Mucosa of descending colon (tissue), 3 donors: ENCODE results near the gene GNA14. TPM values are rescaled to one million over a fixed set of nuclear protein-coding genes. Genes with fewer than 3 reads are reported as not detected.
A peak's percentile ranks its signal among the peaks of the same experiment; 100 is the strongest.

Experiments used
- ATAC-seq: fragments of 200-7000 bp; cut with Tn5 transposase; one replicate; pipeline ENCODE4 v1.9.1; 2020; ENCODE audit warnings: mild to moderate bottlenecking, moderate library complexity
- DNase-seq, 3 donors: peaks; one replicate each; pipeline ENCODE4 v3.0.0-alpha.2; 2020
- H3K36me3 ChIP-seq: fragments of 200-600 bp; one replicate; pipeline ENCODE4 v1.8.0; 2021; ENCODE audit warnings: low read depth, mild to moderate bottlenecking
- H3K4me1 ChIP-seq: fragments of 200-600 bp; one replicate; pipeline ENCODE4 v1.8.0; 2021; ENCODE audit warnings: low read depth, mild to moderate bottlenecking
- H3K4me3 ChIP-seq: fragments of 200-600 bp; one replicate; pipeline ENCODE4 v1.8.0; 2021; ENCODE audit warnings: mild to moderate bottlenecking
- H3K9me3 ChIP-seq: fragments of 200-600 bp; one replicate; pipeline ENCODE4 v1.8.0; 2021; ENCODE audit warnings: mild to moderate bottlenecking
- intact Hi-C, 2 donors: fragments of 100-400 bp; cut with DNase I in 1 of 2; cut with micrococcal nuclease in 1 of 2; formaldehyde crosslinking; loops; one replicate each; pipeline versions ENCODE4 v1.11.0 to v1.11.1; 2022; cut with DNase I, micrococcal nuclease
- total RNA-seq, 3 donors: library from RNA; stranded (reverse); fragmentation: NEBNext Ultra II Directional in 2 of 3; extraction: Animal tissue kit (Norgen Biotek cat#: 25700) in 2 of 3; gene quantifications; one replicate each; pipeline versions ENCODE4 v1.2.1 to v1.2.4, GENCODE V29; 2021 to 2023
- TF ChIP-seq, protein P1 (sequence below): fragments of 200-600 bp; IDR thresholded peaks from one replicate; pipeline ENCODE4 v1.8.0; 2022; ENCODE audit warnings: antibody characterized with exemption, mild to moderate bottlenecking
- donor health status: DM: no; HTN: no; CAD: no; lungs with moderate emphysema.
- donor health status: DM: no; HTN: no; CAD: no.
- donor health status: DM: no; HTN: yes; CAD: no.

GNA14 gene
- total RNA-seq, 3 donors from 2014 or later, result 7.0 to 14.6 (median 7.4) TPM

- TF ChIP-seq, protein P1, sequence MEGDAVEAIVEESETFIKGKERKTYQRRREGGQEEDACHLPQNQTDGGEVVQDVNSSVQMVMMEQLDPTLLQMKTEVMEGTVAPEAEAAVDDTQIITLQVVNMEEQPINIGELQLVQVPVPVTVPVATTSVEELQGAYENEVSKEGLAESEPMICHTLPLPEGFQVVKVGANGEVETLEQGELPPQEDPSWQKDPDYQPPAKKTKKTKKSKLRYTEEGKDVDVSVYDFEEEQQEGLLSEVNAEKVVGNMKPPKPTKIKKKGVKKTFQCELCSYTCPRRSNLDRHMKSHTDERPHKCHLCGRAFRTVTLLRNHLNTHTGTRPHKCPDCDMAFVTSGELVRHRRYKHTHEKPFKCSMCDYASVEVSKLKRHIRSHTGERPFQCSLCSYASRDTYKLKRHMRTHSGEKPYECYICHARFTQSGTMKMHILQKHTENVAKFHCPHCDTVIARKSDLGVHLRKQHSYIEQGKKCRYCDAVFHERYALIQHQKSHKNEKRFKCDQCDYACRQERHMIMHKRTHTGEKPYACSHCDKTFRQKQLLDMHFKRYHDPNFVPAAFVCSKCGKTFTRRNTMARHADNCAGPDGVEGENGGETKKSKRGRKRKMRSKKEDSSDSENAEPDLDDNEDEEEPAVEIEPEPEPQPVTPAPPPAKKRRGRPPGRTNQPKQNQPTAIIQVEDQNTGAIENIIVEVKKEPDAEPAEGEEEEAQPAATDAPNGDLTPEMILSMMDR, result no peak
- ATAC-seq (no peak), DNase-seq (no peak)
- peaks cover 3% of the 10 kb centered on the region for H3K4me1 ChIP-seq
- H3K36me3 ChIP-seq, result no peaks in the 10 kb centered on the region
- intact Hi-C loops, result no loop called here
- H3K9me3 ChIP-seq, result no peaks in the 10 kb centered on the region
- H3K4me3 ChIP-seq, result no peak overlapping the region
These were observed 187.2 kb downstream of the GNA14 start for GRCh38 chr9:77460938-77461337.

DNA sequence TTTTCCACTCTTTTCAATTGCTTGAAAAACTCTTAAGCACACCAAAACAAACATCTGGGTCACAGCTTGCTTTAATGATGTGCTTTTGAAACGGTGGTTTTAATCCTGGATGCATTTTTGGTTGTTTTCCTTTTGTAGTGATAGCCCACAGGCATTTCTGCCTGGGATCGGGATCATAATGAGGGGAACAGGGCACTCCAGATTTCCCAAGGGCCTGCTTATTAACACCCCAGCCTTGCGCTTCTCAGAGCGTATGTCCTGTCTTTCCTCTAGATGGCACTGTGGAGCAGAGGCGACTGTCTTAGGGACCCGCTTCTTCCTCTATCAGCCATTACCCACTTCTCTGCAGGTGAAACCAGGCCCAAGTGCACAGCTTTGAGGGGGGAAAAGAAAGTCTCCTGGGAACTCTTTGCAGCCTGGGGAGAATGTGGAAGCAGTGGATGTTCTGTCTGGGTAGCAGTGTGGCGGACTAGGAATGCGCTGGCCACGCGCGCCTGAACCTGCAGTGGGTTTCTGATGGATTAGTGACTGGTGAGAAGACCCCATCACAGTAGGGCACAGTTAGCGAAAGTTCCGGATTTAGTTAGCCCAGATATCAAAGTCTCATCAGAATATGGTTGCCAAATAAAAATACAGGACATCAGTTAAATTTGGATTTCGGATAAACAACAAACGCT is 190.1 kb downstream of the GNA14 start:
- TF ChIP-seq, protein P1, result peak; percentile 78
- DNase-seq, result peak in 1 of 3 donors; percentile 78
- intact Hi-C loops, result loop anchor here (5.0 to 10.0 kb wide), 2 partner anchors 187 to 294 kb away; partner anchors contain the start of gene GNA14 (in 1 of the 2)
- peak; percentile 84 for ATAC-seq
- Histone ChIP-seq H3K9me3 (no peaks in the 10 kb centered on the region), H3K4me3 (no peak overlapping the region), H3K36me3 (no peaks in the 10 kb centered on the region), H3K4me1 (peaks cover 3% of the 10 kb centered on the region)

DNA sequence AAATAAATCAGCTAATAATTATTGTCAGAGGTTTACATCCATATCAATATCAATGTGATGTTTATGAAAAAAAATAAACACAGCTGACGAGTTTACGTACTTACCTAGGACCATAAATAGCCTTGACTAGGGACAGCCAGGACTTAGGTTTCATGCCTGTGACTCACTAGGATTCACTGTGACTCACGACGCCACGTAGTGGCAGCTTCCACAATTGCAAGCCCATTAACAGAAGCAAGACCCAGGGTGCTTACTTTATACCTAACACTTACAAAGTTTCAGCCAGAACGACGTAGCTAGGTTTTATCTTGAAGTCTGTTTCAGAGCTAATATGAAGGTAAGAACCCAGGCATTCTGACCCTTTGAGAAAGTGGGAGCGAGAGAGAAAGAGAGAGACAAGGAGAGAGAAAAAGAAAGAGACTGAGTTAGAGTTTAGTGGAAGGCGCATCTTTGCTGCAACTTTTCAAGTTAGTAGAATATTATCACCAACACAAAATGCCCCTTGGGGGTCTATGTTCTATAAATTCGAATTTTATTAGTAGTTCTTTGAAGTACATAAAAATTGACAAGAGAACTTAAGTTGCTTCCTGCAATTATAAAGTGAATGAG is 191.2 kb downstream of the GNA14 start:
- intact Hi-C loops, result loop anchor here (5.0 to 10.0 kb wide), 2 partner anchors 188 to 295 kb away; partner anchors contain the start of gene GNA14 (in 1 of the 2)
- ATAC-seq (peak; percentile 94), DNase-seq (peak; percentile 80 to 96 (median 88))
- Histone ChIP-seq H3K9me3 (no peaks in the 10 kb centered on the region), H3K4me3 (no peak overlapping the region), H3K36me3 (no peaks in the 10 kb centered on the region), H3K4me1 (peaks cover 3% of the 10 kb centered on the region)
- TF ChIP-seq, protein P1, result peak; percentile 89

- DNase-seq, result peak in 2 of 3 donors; percentile 78 to 85
- intact Hi-C loops, result loop anchor here (5.0 to 10.0 kb wide), 2 partner anchors 189 to 297 kb away; partner anchors contain the start of gene GNA14 (in 1 of the 2)
- peak; percentile 77 for ATAC-seq
- TF ChIP-seq, protein P1, result peak; percentile 35
- H3K4me3 ChIP-seq, result no peak overlapping the region
- H3K4me1 ChIP-seq, result peaks cover 3% of the 10 kb centered on the region
- H3K36me3 ChIP-seq, result no peaks in the 10 kb centered on the region
- H3K9me3 ChIP-seq, result no peaks in the 10 kb centered on the region
These were observed 192.7 kb downstream of the GNA14 start for GRCh38 chr9:77455312-77455927.

DNA sequence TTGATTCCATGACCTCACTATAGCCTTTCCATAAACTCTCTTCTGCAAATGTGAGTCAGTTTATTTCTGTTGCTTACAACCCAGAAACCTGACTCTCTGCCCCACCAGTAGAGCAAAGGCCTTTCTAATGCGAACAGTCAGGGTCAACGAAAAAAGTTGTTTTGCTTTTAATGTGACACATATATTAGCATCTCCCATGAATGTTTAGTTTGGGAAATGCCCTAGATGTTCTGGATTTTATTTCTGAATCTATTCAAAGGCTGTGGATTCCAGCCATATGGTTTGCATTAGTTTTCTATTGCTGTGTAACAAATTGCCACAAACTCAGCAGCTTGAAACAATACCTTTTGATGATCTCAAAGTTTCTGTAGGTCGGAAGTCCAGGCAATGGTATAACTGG is 193.5 kb downstream of the GNA14 start:
- no peak for DNase-seq
- intact Hi-C loops, result loop anchor here (5.0 to 10.0 kb wide), 2 partner anchors 190 to 298 kb away; partner anchors contain the start of gene GNA14 (in 1 of the 2)
- no peak for ATAC-seq

More for the DNA sequence above, 193.5 kb downstream of the GNA14 start:
- TF ChIP-seq, protein P1, result no peak
- Histone ChIP-seq H3K4me3 (no peak overlapping the region), H3K4me1 (peaks cover 3% of the 10 kb centered on the region), H3K9me3 (no peaks in the 10 kb centered on the region), H3K36me3 (no peaks in the 10 kb centered on the region)
